K562 (cell line): Measurements from ENCODE around the gene SLC7A8. TPM values are rescaled to one million over a fixed set of nuclear protein-coding genes. Genes with fewer than 3 reads are reported as not detected.

Experiments used
- ATAC-seq: fragments of 200-7000 bp; cut with Tn5 transposase; 3 replicates; pipeline ENCODE4 v1.9.1; 2020; ENCODE audit warnings: moderate library complexity
- BruUV-seq: library from RNA; stranded (reverse); fragments of 400-500 nt; replicated peaks from 2 replicates; lab custom pipeline; 2021; lab: Mats Ljungman, UMichigan
- CTCF ChIA-PET: fragments of 300-600 bp; formaldehyde crosslinking; extraction: SDS; loops from one replicate; lab custom pipeline; 2021; ENCODE audit warnings: low intra/inter-chr PET ratio; lab: Yijun Ruan, JAX
- POLR2A ChIA-PET: fragments of 300-600, 350-650 bp; sonication (Branson Sonifier 250); formaldehyde crosslinking; extraction: SDS; loops from one replicate; lab custom pipeline; 2021; ENCODE audit warnings: antibody characterized with exemption, inconsistent platforms; lab: Yijun Ruan, JAX
- DNase-seq, 4 experiments: peaks; one replicate each; pipeline versions ENCODE4 v3.0.0 to v3.0.0-alpha.2; 2011 to 2018; ENCODE audit warnings: low spot score in 3 of 4, mixed read lengths in 3 of 4; ENCODE audit errors: extremely low read depth in 1 of 4
- FAIRE-seq: peaks from 2 replicates; lab custom pipeline; 2011; peaks lifted over from hg19 to GRCh38; lab: Jason Lieb, UNC
- H2AFZ ChIP-seq: 2 replicates; pipeline ENCODE4 v1.6.0; 2011; ENCODE audit warnings: low read depth, low read length, control low read depth, inconsistent platforms
- H3K27ac ChIP-seq: fragments of 200-600 bp; 3 replicates; pipeline ENCODE4 v1.8.0; 2011; ENCODE audit warnings: low read depth, mild to moderate bottlenecking, control low read depth, inconsistent platforms, low read length, moderate library complexity, mixed read lengths; ENCODE audit errors: extremely low read depth
- H3K27me3 ChIP-seq, 2 experiments: fragments of 300-600 bp in 1 of 2; 2 replicates in 1 of 2; 3 replicates in 1 of 2; pipeline versions ENCODE4 v1.6.0 to v1.8.0; 2011; ENCODE audit warnings: inconsistent platforms in 2 of 2, low read length in 2 of 2, mild to moderate bottlenecking in 1 of 2, mixed read lengths in 1 of 2, moderate library complexity in 1 of 2; ENCODE audit not compliant: control insufficient read depth in 2 of 2, insufficient read depth in 2 of 2
- H3K36me3 ChIP-seq: fragments of 300-600 bp; 3 replicates; pipeline ENCODE4 v1.8.0; 2011; ENCODE audit warnings: mild to moderate bottlenecking, low read length, inconsistent platforms; ENCODE audit not compliant: control insufficient read depth, insufficient read depth
- H3K4me1 ChIP-seq, 2 experiments: fragments of 200-600 bp in 1 of 2; replicated peaks in 1 of 2; 2 replicates in 1 of 2; 3 replicates in 1 of 2; pipeline versions ENCODE4 v1.5.1 to v1.8.0; 2011; ENCODE audit warnings: inconsistent platforms in 2 of 2, low read length in 2 of 2, mild to moderate bottlenecking in 1 of 2, mixed read lengths in 1 of 2, moderate library complexity in 1 of 2; ENCODE audit not compliant: control insufficient read depth in 2 of 2, insufficient read depth in 2 of 2
- H3K4me2 ChIP-seq: 2 replicates; pipeline ENCODE4 v1.6.1; 2011; ENCODE audit warnings: low read length, control low read depth, inconsistent platforms, mixed read lengths; ENCODE audit not compliant: insufficient read depth
- H3K4me3 ChIP-seq: fragments of 200-600 bp; sonication (generic), shearing (Covaris generic); 2 replicates; pipeline ENCODE4 v1.5.1; 2016; ENCODE audit warnings: control low read depth, inconsistent platforms
- H3K79me2 ChIP-seq: fragments of 200-600 bp; 3 replicates; pipeline ENCODE4 v1.8.0; 2011; ENCODE audit warnings: low read length, inconsistent platforms; ENCODE audit not compliant: control insufficient read depth, insufficient read depth
- H3K9ac ChIP-seq, 2 experiments: 2 replicates each; pipeline versions ENCODE4 v1.6.0 to v1.6.1; 2011; ENCODE audit warnings: low read depth in 2 of 2, low read length in 2 of 2, control low read depth in 1 of 2, inconsistent platforms in 1 of 2, mild to moderate bottlenecking in 1 of 2, mixed read lengths in 1 of 2; ENCODE audit not compliant: insufficient read depth in 1 of 2
- H3K9me1 ChIP-seq: one replicate; pipeline ENCODE4 v1.6.0; 2011; ENCODE audit warnings: inconsistent platforms, mild to moderate bottlenecking, low read length, moderate library complexity; ENCODE audit not compliant: control insufficient read depth, insufficient read depth
- H3K9me3 ChIP-seq: replicated peaks from 2 replicates; pipeline ENCODE4 v1.5.1; 2011; ENCODE audit warnings: low read depth, low read length, inconsistent platforms; ENCODE audit not compliant: control insufficient read depth, insufficient read depth
- H4K20me1 ChIP-seq: replicated peaks from 2 replicates; pipeline ENCODE4 v1.6.1; 2011; ENCODE audit warnings: low read length, inconsistent platforms, mixed read lengths; ENCODE audit not compliant: control insufficient read depth, insufficient read depth
- ARID2 ChIP-seq: fragments of 450-650 bp; IDR thresholded peaks from 2 replicates; pipeline ENCODE4 v1.6.1; 2017; ENCODE audit warnings: antibody characterized with exemption, mild to moderate bottlenecking
- E4F1 ChIP-seq: fragments of 250-450 bp; sonication (Bioruptor Pico); IDR thresholded peaks from 2 replicates; pipeline ENCODE4 v1.5.0; 2021; ENCODE audit warnings: mild to moderate bottlenecking, borderline replicate concordance
- MAFF ChIP-seq: IDR thresholded peaks from 2 replicates; pipeline ENCODE4 v1.6.1; 2012; ENCODE audit warnings: low read length, improper control_type of control experiment
- SFPQ ChIP-seq: fragments of 200-400 bp; formaldehyde crosslinking; IDR thresholded peaks from 2 replicates; pipeline ENCODE4 v1.6.1; 2017; ENCODE audit warnings: mild to moderate bottlenecking, low read depth, low read length, moderate library complexity
- TAL1 ChIP-seq: fragments of 450-650 bp; IDR thresholded peaks from 2 replicates; pipeline ENCODE4 v1.6.1; 2016; ENCODE audit warnings: mild to moderate bottlenecking
- TCF7 ChIP-seq: sonication (generic); IDR thresholded peaks from 2 replicates; pipeline ENCODE4 v1.6.1; 2016; ENCODE audit warnings: antibody characterized with exemption, borderline replicate concordance
- ZNF431 ChIP-seq: sonication (generic); formaldehyde crosslinking; IDR thresholded peaks from 2 replicates; pipeline ENCODE4 v1.8.0; 2022; ENCODE audit warnings: mild to moderate bottlenecking, missing genetic modification reagents
- ZNF584 ChIP-seq: fragments of 200-800 bp; sonication (Bioruptor generic); IDR thresholded peaks from 2 replicates; pipeline ENCODE4 v1.6.1; 2016; ENCODE audit warnings: low read depth, mild to moderate bottlenecking, missing genetic modification characterization, missing compliant biosample characterization
- ZNF592 ChIP-seq: fragments of 450-650 bp; IDR thresholded peaks from 2 replicates; pipeline ENCODE4 v1.6.1; 2017; ENCODE audit warnings: antibody characterized with exemption, mild to moderate bottlenecking
- ZNF696 ChIP-seq: fragments of 250-450 bp; sonication (Bioruptor Pico); conservative IDR thresholded peaks from 2 replicates; pipeline ENCODE4 v1.4.0; 2020; ENCODE audit warnings: mild to moderate bottlenecking, moderate library complexity
- WGBS: fragments of 100-300 bp; shearing (Covaris generic); methylation state at CpG from one replicate; pipeline ENCODE4 v1.1.6; 2016; ENCODE audit warnings: low coverage, mixed read lengths; ENCODE audit not compliant: insufficient coverage; ENCODE audit errors: missing lambda C conversion rate; 5-methylcytosine and 5-hydroxymethylcytosine counted together
- in situ Hi-C: fragments of 300-500 bp; cut with MboI; formaldehyde crosslinking; loops from 4 replicates; pipeline ENCODE4 v1.15.0; 2018; ENCODE audit warnings: inconsistent platforms, mixed read lengths
- intact Hi-C: fragments of 100-400 bp; cut with micrococcal nuclease; formaldehyde crosslinking; loops from 2 replicates; pipeline ENCODE4 v1.14.2; 2022
- polyA plus RNA-seq, 8 experiments: library from polyadenylated mRNA; depleted of rRNA in 4 of 8; stranded (reverse) in 5 of 8; unstranded in 3 of 8; fragments of >200 nt; fragmentation: Nextera tagmentation in 2 of 8; fragmentation: Illumina TruSeq in 1 of 8; extraction: Ambion mirVana in 2 of 8; extraction: Trizol in 1 of 8; gene quantifications; 2 replicates each; pipeline versions ENCODE4 v1.2.1 to v1.2.3, GENCODE V29; 2011 to 2014; ENCODE audit warnings: inconsistent platforms in 1 of 8, missing spikeins in 1 of 8
- total RNA-seq, 7 experiments: library from RNA; depleted of rRNA in 6 of 7; stranded (reverse); fragments of >200 nt in 6 of 7; fragmentation: Illumina TruSeq in 2 of 7; extraction: Trizol in 2 of 7; gene quantifications; 2 replicates each; pipeline versions ENCODE4 v1.2.1 to v1.2.3, GENCODE V29; 2011 to 2021; ENCODE audit warnings: low replicate concordance in 1 of 7

Gene SLC7A8
- total and polyA plus RNA-seq, 9 of the 15 experiments (the other 6 are each of a cell fraction or from before 2014, with no cell fraction given) = 2.0 to 33.0 (median 6.0) TPM

- no peak for TF ChIP-seq E4F1 (CRISPR knock-in tag)
Measured at GRCh38 chr14:23093104-23093503, 90.4 kb downstream of the SLC7A8 start (continued).

- Histone ChIP-seq H3K9ac (no peak overlapping the region), H3K4me2 (no peak overlapping the region), H3K36me3 (peaks cover 70% of the 10 kb centered on the region), H3K9me3 (no peaks in the 10 kb centered on the region), H3K4me3 (no peak overlapping the region), H2AFZ (no peak overlapping the region), H4K20me1 (peaks cover 12% of the 10 kb centered on the region), H3K27me3 (no peaks in the 10 kb centered on the region), H3K27ac (no peak overlapping the region), H3K9me1 (no peaks in the 10 kb centered on the region), H3K4me1 (peaks cover 2 to 11% of the 10 kb centered on the region in 2 experiments; a peak in 4 of 5 replicates), H3K79me2 (peaks cover 63% of the 10 kb centered on the region)
- no peak for TF ChIP-seq ARID2
- no peak for TF ChIP-seq SFPQ
- TF ChIP-seq TAL1 = no peak
- TF ChIP-seq TCF7 = no peak
- no peak for TF ChIP-seq ZNF696
- TF ChIP-seq ZNF431 = no peak
- no peak for TF ChIP-seq ZNF592
- TF ChIP-seq ZNF584 (CRISPR knock-in tag) = no peak
- no peak for TF ChIP-seq MAFF
- 90% methylated on average over 12 of the region's 12 CpGs for WGBS
- no peak for ATAC-seq
- DNase-seq = no peak
- intact Hi-C loops = no loop called here
- BruUV-seq = no TSS peak
- FAIRE-seq = no peak
- ChIA-PET POLR2A (interaction anchor here (0.6 to 2.3 kb wide), 6 partner anchors 9 to 225 kb away, joined by 3 to 12 read pairs (median 3); no protein-coding TSS in a partner anchor), CTCF (no interaction called here)
- in situ Hi-C loops = no loop called here
Measured at GRCh38 chr14:23091294-23092225, 91.9 kb downstream of the SLC7A8 start.
